HepG2 (cell line): ENCODE measurements around the gene MYO5B. TPM values are rescaled to one million over a fixed set of nuclear protein-coding genes. Genes with fewer than 3 reads are reported as not detected.
"Not testable (repeated sequence)": the region's sequence is repeated elsewhere in the genome, so short reads cannot be mapped to it uniquely, and the experiment has no call there.

Source experiments
- ATAC-seq: fragments of 200-7000 bp; cut with Tn5 transposase; 3 replicates; pipeline ENCODE4 v1.9.1; 2020; ENCODE audit warnings: mild to moderate bottlenecking, moderate library complexity
- BruUV-seq: library from RNA; stranded (reverse); fragments of 400-500 nt; replicated peaks from 2 replicates; lab custom pipeline; 2021; lab: Mats Ljungman, UMichigan
- CTCF ChIA-PET: fragments of 300-600 bp; formaldehyde crosslinking; extraction: SDS; loops from one replicate; lab custom pipeline; 2021; ENCODE audit warnings: low total read pairs, inconsistent platforms, low intra/inter-chr PET ratio; lab: Yijun Ruan, JAX
- POLR2A ChIA-PET: fragments of 350-600 bp; sonication (Branson Sonifier 250); formaldehyde crosslinking; loops from one replicate; lab custom pipeline; 2020; ENCODE audit warnings: antibody characterized with exemption, inconsistent platforms; lab: Yijun Ruan, JAX
- DNase-seq: peaks from one replicate; pipeline ENCODE4 v3.0.0-alpha.2; 2015; ENCODE audit warnings: low spot score
- FAIRE-seq: peaks from 3 replicates; lab custom pipeline; 2011; peaks lifted over from hg19 to GRCh38; lab: Jason Lieb, UNC
- H2AFZ ChIP-seq: one replicate; pipeline ENCODE4 v1.6.1; 2011; ENCODE audit warnings: low read length, inconsistent platforms
- H3K27ac ChIP-seq: fragments of 300-600 bp; 3 replicates; pipeline ENCODE4 v1.8.0; 2011; ENCODE audit warnings: mixed run types, mild to moderate bottlenecking, mixed read lengths, low read length, inconsistent platforms; ENCODE audit not compliant: insufficient read depth; ENCODE audit errors: extremely low read length
- H3K27me3 ChIP-seq, 2 experiments: fragments of 200-600 bp in 1 of 2; 2 replicates in 1 of 2; 3 replicates in 1 of 2; pipeline versions ENCODE4 v1.6.0 to v1.8.0; 2011; ENCODE audit warnings: low read length in 2 of 2, mild to moderate bottlenecking in 2 of 2, moderate library complexity in 2 of 2, inconsistent platforms in 1 of 2; ENCODE audit not compliant: insufficient read depth in 2 of 2, control insufficient read depth in 1 of 2
- H3K36me3 ChIP-seq, 2 experiments: fragments of 200-600 bp in 1 of 2; replicated peaks in 1 of 2; 2 replicates in 1 of 2; 3 replicates in 1 of 2; pipeline versions ENCODE4 v1.5.1 to v1.8.0; 2011; ENCODE audit warnings: low read length in 2 of 2, inconsistent platforms in 1 of 2; ENCODE audit not compliant: insufficient read depth in 2 of 2, control insufficient read depth in 1 of 2
- H3K4me1 ChIP-seq: 2 replicates; pipeline ENCODE4 v1.5.1; 2012; ENCODE audit warnings: low read length, inconsistent platforms; ENCODE audit not compliant: insufficient read depth
- H3K4me2 ChIP-seq: 2 replicates; pipeline ENCODE4 v1.6.0; 2011; ENCODE audit warnings: low read depth, low read length, inconsistent platforms
- H3K4me3 ChIP-seq, 3 experiments: fragments of 200-600 bp in 1 of 3; sonication (generic), shearing (Covaris generic) in 1 of 3; replicated peaks in 1 of 3; 2 replicates each; pipeline ENCODE4 v1.5.1; 2011 to 2016; ENCODE audit warnings: low read length in 3 of 3, inconsistent platforms in 2 of 3, low read depth in 2 of 3, mild to moderate bottlenecking in 2 of 3, control low read depth in 1 of 3, mixed read lengths in 1 of 3; ENCODE audit not compliant: insufficient read depth in 1 of 3
- H3K79me2 ChIP-seq: one replicate; pipeline ENCODE4 v1.6.1; 2011; ENCODE audit warnings: low read length, inconsistent platforms; ENCODE audit not compliant: insufficient read depth
- H3K9ac ChIP-seq: 2 replicates; pipeline ENCODE4 v1.6.0; 2011; ENCODE audit warnings: mild to moderate bottlenecking, low read depth, low read length, inconsistent platforms; ENCODE audit not compliant: insufficient read depth
- H3K9me3 ChIP-seq: 2 replicates; pipeline ENCODE4 v1.5.1; 2012; ENCODE audit warnings: mild to moderate bottlenecking, low read length
- H4K20me1 ChIP-seq: 2 replicates; pipeline ENCODE4 v1.6.0; 2011; ENCODE audit warnings: inconsistent platforms, mild to moderate bottlenecking, low read length, moderate library complexity; ENCODE audit not compliant: insufficient read depth
- ATF7 ChIP-seq, 2 experiments: fragments of 450-650 bp in 1 of 2; sonication (generic) in 1 of 2; formaldehyde crosslinking in 1 of 2; IDR thresholded peaks; 2 replicates each; pipeline versions ENCODE4 v1.4.0 to v1.6.1; 2016 to 2020; ENCODE audit warnings: antibody characterized with exemption in 1 of 2, mild to moderate bottlenecking in 1 of 2, missing genetic modification reagents in 1 of 2
- DMAP1 ChIP-seq: IDR thresholded peaks from 2 replicates; pipeline ENCODE4 v1.6.1; 2016
- MTA3 ChIP-seq: sonication (generic); formaldehyde crosslinking; IDR thresholded peaks from 2 replicates; pipeline ENCODE4 v1.4.0; 2020; ENCODE audit warnings: missing genetic modification reagents
- SALL1 ChIP-seq: sonication (generic); formaldehyde crosslinking; IDR thresholded peaks from 2 replicates; pipeline ENCODE4 v1.8.0; 2022; ENCODE audit warnings: mild to moderate bottlenecking, missing genetic modification reagents
- SRSF9 ChIP-seq: fragments of 200-400 bp; formaldehyde crosslinking; IDR thresholded peaks from 2 replicates; pipeline ENCODE4 v1.6.1; 2018; ENCODE audit warnings: borderline replicate concordance, mild to moderate bottlenecking, low read depth, low read length; ENCODE audit not compliant: insufficient read depth, poor library complexity, severe bottlenecking
- STAG1 ChIP-seq: sonication (generic); formaldehyde crosslinking; IDR thresholded peaks from 2 replicates; pipeline ENCODE4 v1.4.0; 2020; ENCODE audit warnings: missing genetic modification reagents
- YY1 ChIP-seq: IDR thresholded peaks from 2 replicates; pipeline ENCODE4 v1.6.1; 2011; ENCODE audit warnings: low read length, low read depth, moderate library complexity, mild to moderate bottlenecking; ENCODE audit not compliant: insufficient read depth, insufficient replicate concordance
- ZNF446 ChIP-seq: sonication (generic); formaldehyde crosslinking; IDR thresholded peaks from 2 replicates; pipeline ENCODE4 v1.5.0; 2020; ENCODE audit warnings: mild to moderate bottlenecking, missing genetic modification reagents
- ZNF510 ChIP-seq: sonication (generic); formaldehyde crosslinking; IDR thresholded peaks from 2 replicates; pipeline ENCODE4 v1.4.0; 2020; ENCODE audit warnings: low read depth, mild to moderate bottlenecking, missing genetic modification reagents
- ZNF556 ChIP-seq: sonication (generic); formaldehyde crosslinking; IDR thresholded peaks from 2 replicates; pipeline ENCODE4 v1.4.0; 2020; ENCODE audit warnings: mild to moderate bottlenecking, missing genetic modification reagents, borderline replicate concordance
- WGBS: methylation state at CpG from one replicate; pipeline ENCODE4 v1.1.6; 2017; ENCODE audit warnings: low lambda C conversion rate; 5-methylcytosine and 5-hydroxymethylcytosine counted together
- in situ Hi-C: cut with HindIII; loops from 2 replicates; pipeline ENCODE4 v1.10.0; 2017; ENCODE audit warnings: low pct_unique_long_range_greater_than_20kb; ENCODE audit not compliant: extremely low pct_ligation_motif_present
- intact Hi-C: fragments of 100-400 bp; cut with micrococcal nuclease; formaldehyde crosslinking; loops from one replicate; pipeline ENCODE4 v1.10.0; 2022; ENCODE audit not compliant: unreplicated experiment
- polyA plus RNA-seq, 8 experiments: library from polyadenylated mRNA; depleted of rRNA in 3 of 8; stranded (reverse) in 7 of 8; unstranded in 1 of 8; fragments of >200 nt; fragmentation: Illumina TruSeq in 4 of 8; extraction: Trizol in 4 of 8; gene quantifications; 2 replicates each; pipeline versions ENCODE4 v1.2.1 to v1.2.3, GENCODE V29; 2011 to 2016; ENCODE audit warnings: low read depth in 4 of 8, missing spikeins in 1 of 8, mixed read lengths in 1 of 8; ENCODE audit not compliant: insufficient read depth in 1 of 8
- total RNA-seq, 5 experiments: library from RNA; depleted of rRNA; stranded (reverse); fragments of >200 nt; fragmentation: Illumina TruSeq; extraction: Trizol; gene quantifications; 2 replicates each; pipeline ENCODE4 v1.2.3, GENCODE V29; 2016; ENCODE audit warnings: low read depth in 1 of 5
- TF ChIP-seq, protein P1 (sequence below): sonication (generic); formaldehyde crosslinking; IDR thresholded peaks from 2 replicates; pipeline ENCODE4 v1.5.0; 2020; ENCODE audit warnings: missing genetic modification reagents

The MYO5B gene
- total and polyA plus RNA-seq, 2 of the 13 experiments (the other 11 are each of a cell fraction or from before 2014, with no cell fraction given) = 13.1 to 24.0 TPM

GRCh38 chr18:49889552-49889951 lies 305.4 kb downstream of the MYO5B start:
- ATAC-seq; H3K79me2 ChIP-seq; H3K27me3 ChIP-seq; H4K20me1 ChIP-seq; H3K4me3 ChIP-seq; H3K9ac ChIP-seq; FAIRE-seq; H3K4me2 ChIP-seq; BruUV-seq; H3K27ac ChIP-seq; DNase-seq; CTCF ChIA-PET; H3K36me3 ChIP-seq; in situ Hi-C loops; H2AFZ ChIP-seq; intact Hi-C loops; H3K9me3 ChIP-seq; POLR2A ChIA-PET; TF ChIP-seq ATF7 (CRISPR knock-in tag; IDR thresholded peaks at IDR 0.05): not testable (repeated sequence)
- peaks cover 10% of the 10 kb centered on the region; the same call in 1 of the 2 replicates for H3K4me1 ChIP-seq
- WGBS = 64% methylated on average over 2 of the region's 2 CpGs
- TF ChIP-seq ATF7 (IDR thresholded peaks at IDR 0.05) = peak; percentile 79

DNA sequence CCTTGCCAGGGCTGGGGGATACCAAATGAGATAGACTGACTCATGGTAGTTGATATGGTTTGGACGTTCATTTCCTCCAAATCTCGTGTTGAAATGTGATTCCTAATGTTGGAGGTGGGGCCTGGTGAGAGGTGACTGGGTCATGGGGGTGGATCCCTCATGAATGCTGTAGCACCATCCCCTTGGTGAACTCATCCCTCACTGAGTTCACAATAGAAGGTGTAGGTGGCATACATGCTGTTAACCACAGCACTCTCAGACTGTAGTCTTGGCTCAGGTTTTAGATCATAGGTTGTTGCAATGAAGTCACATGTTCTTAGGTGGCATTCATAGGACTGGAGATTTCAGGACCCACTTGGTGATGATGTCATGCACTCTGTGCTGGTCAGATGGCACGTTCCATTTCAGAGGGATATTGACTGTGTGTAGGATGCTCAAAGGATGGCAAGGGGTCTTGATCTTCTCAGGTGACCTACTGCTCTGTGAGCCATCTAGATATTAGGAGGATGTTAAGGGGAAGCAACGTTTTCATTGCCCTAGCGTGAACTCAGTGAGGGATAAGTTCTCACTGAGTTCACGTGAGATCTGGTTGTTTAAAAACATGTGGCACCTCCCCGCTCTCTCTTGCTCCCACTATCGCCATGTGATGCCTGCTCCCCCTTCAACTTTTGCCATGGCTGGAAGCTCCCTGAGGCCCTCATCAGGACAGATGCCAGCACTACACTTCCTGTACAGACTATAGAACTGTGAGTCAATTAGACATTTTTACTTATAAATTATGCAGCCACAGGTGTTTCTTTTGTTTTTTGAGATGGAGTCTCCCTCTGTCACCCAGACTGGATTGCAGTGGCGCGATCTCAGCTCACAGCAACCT lies 307.8 kb downstream of the MYO5B start:
- H3K4me2 ChIP-seq = no peak overlapping the region
- intact Hi-C loops = no loop called here
- no peaks in the 10 kb centered on the region for H3K36me3 ChIP-seq
- in situ Hi-C loops = no loop called here
- DNase-seq (no peak), ATAC-seq (no peak), FAIRE-seq (no peak)
- ChIA-PET POLR2A (no interaction called here), CTCF (no interaction called here)
- no peaks in the 10 kb centered on the region for H3K9me3 ChIP-seq
- no peaks in the 10 kb centered on the region for H3K79me2 ChIP-seq
- 77% methylated on average over 10 of the region's 10 CpGs for WGBS
- peaks cover 2% of the 10 kb centered on the region; the same call in 1 of the 2 replicates for H3K4me1 ChIP-seq
- TF ChIP-seq DMAP1 (CRISPR knock-in tag) = no peak
- TF ChIP-seq SALL1 (CRISPR knock-in tag) = no peak
- TF ChIP-seq SRSF9 = no peak
- TF ChIP-seq, protein P1, sequence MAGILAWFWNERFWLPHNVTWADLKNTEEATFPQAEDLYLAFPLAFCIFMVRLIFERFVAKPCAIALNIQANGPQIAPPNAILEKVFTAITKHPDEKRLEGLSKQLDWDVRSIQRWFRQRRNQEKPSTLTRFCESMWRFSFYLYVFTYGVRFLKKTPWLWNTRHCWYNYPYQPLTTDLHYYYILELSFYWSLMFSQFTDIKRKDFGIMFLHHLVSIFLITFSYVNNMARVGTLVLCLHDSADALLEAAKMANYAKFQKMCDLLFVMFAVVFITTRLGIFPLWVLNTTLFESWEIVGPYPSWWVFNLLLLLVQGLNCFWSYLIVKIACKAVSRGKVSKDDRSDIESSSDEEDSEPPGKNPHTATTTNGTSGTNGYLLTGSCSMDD = no peak
- no peak for TF ChIP-seq ZNF510 (CRISPR knock-in tag)
- TF ChIP-seq MTA3 (CRISPR knock-in tag) = no peak
- no peak for TF ChIP-seq ZNF446 (CRISPR knock-in tag)
- TF ChIP-seq STAG1 (CRISPR knock-in tag) = peak; percentile 18; the same call in 1 of the 2 replicates
- TF ChIP-seq ATF7 (IDR thresholded peaks at IDR 0.05) = peak; percentile 88
- no peak for TF ChIP-seq ATF7 (CRISPR knock-in tag; IDR thresholded peaks at IDR 0.05)
- no peak for TF ChIP-seq ZNF556
- TF ChIP-seq YY1 = no peak
- no peak overlapping the region for H3K9ac ChIP-seq
- H4K20me1 ChIP-seq = no peaks in the 10 kb centered on the region
- H2AFZ ChIP-seq = no peak overlapping the region
- no TSS peak for BruUV-seq
- H3K27me3 ChIP-seq = no peaks in the 10 kb centered on the region
- H3K4me3 ChIP-seq = no peak overlapping the region
- no peak overlapping the region for H3K27ac ChIP-seq
